WERI-Rb-1 (cell line): ENCODE measurements around the gene COL27A1.

Source experiments
- DNase-seq: peaks from one replicate; pipeline ENCODE4 v3.0.0-alpha.2; 2020
- H3K27ac ChIP-seq: fragments of 250-450 bp; sonication (Bioruptor Pico); 2 replicates; pipeline ENCODE4 v1.5.1; 2020; ENCODE audit warnings: mild to moderate bottlenecking, moderate library complexity
- H3K27me3 ChIP-seq: fragments of 250-450 bp; sonication (Bioruptor Pico); 2 replicates; pipeline ENCODE4 v1.5.1; 2021; ENCODE audit warnings: mild to moderate bottlenecking, low read depth, moderate library complexity; ENCODE audit not compliant: insufficient read depth, severe bottlenecking
- H3K36me3 ChIP-seq: fragments of 250-450 bp; sonication (Bioruptor Pico); 2 replicates; pipeline ENCODE4 v1.5.1; 2020; ENCODE audit warnings: mild to moderate bottlenecking, moderate library complexity
- H3K4me3 ChIP-seq: 2 replicates; pipeline ENCODE4 v1.5.1; 2011; ENCODE audit warnings: low read depth, mild to moderate bottlenecking, control low read depth, low read length
- H3K9me3 ChIP-seq: fragments of 250-450 bp; sonication (Bioruptor Pico); 2 replicates; pipeline ENCODE4 v1.5.1; 2021; ENCODE audit warnings: mild to moderate bottlenecking, moderate library complexity; ENCODE audit not compliant: severe bottlenecking
- CTCF ChIP-seq: IDR thresholded peaks from 2 replicates; pipeline ENCODE4 v1.5.1; 2011; ENCODE audit warnings: low read depth, mild to moderate bottlenecking, control low read depth, inconsistent platforms, low read length

The COL27A1 gene

GRCh38 chr9:114346146-114346545 lies 190.8 kb downstream of the COL27A1 start:
- no peak overlapping the region for H3K4me3 ChIP-seq
- no peaks in the 10 kb centered on the region for H3K27me3 ChIP-seq
- H3K27ac ChIP-seq, result no peak overlapping the region
- DNase-seq, result no peak
- peaks cover 99% of the 10 kb centered on the region for H3K36me3 ChIP-seq
- TF ChIP-seq CTCF, result no peak
- H3K9me3 ChIP-seq, result no peaks in the 10 kb centered on the region

GRCh38 chr9:114347675-114348074 lies 192.3 kb downstream of the COL27A1 start:
- Histone ChIP-seq H3K36me3 (peaks cover 100% of the 10 kb centered on the region), H3K27ac (no peak overlapping the region; the same call in 1 of the 2 replicates), H3K4me3 (no peak overlapping the region), H3K9me3 (no peaks in the 10 kb centered on the region), H3K27me3 (no peaks in the 10 kb centered on the region)
- TF ChIP-seq CTCF, result no peak
- DNase-seq, result no peak

GRCh38 chr9:114348261-114348905 lies 193.0 kb downstream of the COL27A1 start:
- no peaks in the 10 kb centered on the region for H3K9me3 ChIP-seq
- no peaks in the 10 kb centered on the region for H3K27me3 ChIP-seq
- no peak overlapping the region for H3K4me3 ChIP-seq
- peaks cover 100% of the 10 kb centered on the region for H3K36me3 ChIP-seq
- TF ChIP-seq CTCF, result no peak
- H3K27ac ChIP-seq, result peak overlapping the region; percentile 50
- no peak for DNase-seq

- no peaks in the 10 kb centered on the region for H3K9me3 ChIP-seq
- TF ChIP-seq CTCF, result no peak
- peak overlapping the region; percentile 50 for H3K27ac ChIP-seq
- H3K27me3 ChIP-seq, result no peaks in the 10 kb centered on the region
- peak; percentile 92 for DNase-seq
- H3K4me3 ChIP-seq, result no peak overlapping the region
- peaks cover 100% of the 10 kb centered on the region for H3K36me3 ChIP-seq
These were observed 193.7 kb downstream of the COL27A1 start for GRCh38 chr9:114348906-114349482.

GRCh38 chr9:114349713-114350480 lies 194.6 kb downstream of the COL27A1 start:
- no peak overlapping the region for H3K4me3 ChIP-seq
- no peaks in the 10 kb centered on the region for H3K27me3 ChIP-seq
- no peak for DNase-seq
- H3K27ac ChIP-seq, result peak overlapping the region; percentile 48
- TF ChIP-seq CTCF, result no peak
- no peaks in the 10 kb centered on the region for H3K9me3 ChIP-seq
- peaks cover 100% of the 10 kb centered on the region for H3K36me3 ChIP-seq
